IMR-90 (cell line): ENCODE results near the gene PTPRK. TPM values are rescaled to one million over a fixed set of nuclear protein-coding genes. Genes with fewer than 3 reads are reported as not detected.

ENCODE experiments used
- ATAC-seq: fragments of 200-7000 bp; cut with Tn5 transposase; 2 replicates; pipeline ENCODE4 v1.9.1; 2020; ENCODE audit warnings: low read depth, mild to moderate bottlenecking, moderate library complexity
- BruUV-seq: library from RNA; stranded (reverse); fragments of 400-500 nt; replicated peaks from 2 replicates; lab custom pipeline; 2021; lab: Mats Ljungman, UMichigan
- CTCF ChIA-PET: fragments of 300-600 bp; formaldehyde crosslinking; extraction: SDS; loops from one replicate; lab custom pipeline; 2021; ENCODE audit warnings: antibody characterized with exemption; lab: Yijun Ruan, JAX
- POLR2A ChIA-PET: fragments of 300-600 bp; sonication (Branson Sonifier 250); formaldehyde crosslinking; loops from one replicate; lab custom pipeline; 2022; ENCODE audit warnings: antibody characterized with exemption; ENCODE audit not compliant: unreplicated experiment; lab: Charles Lee
- DNase-seq: peaks from one replicate; pipeline ENCODE4 v3.0.0; 2013
- H2AFZ ChIP-seq: replicated peaks from 2 replicates; pipeline ENCODE3; 2013; ENCODE audit warnings: low read length, mild to moderate bottlenecking; ENCODE audit not compliant: poor library complexity
- H2AK5ac ChIP-seq: 2 replicates; pipeline ENCODE4 v1.6.1; 2013; ENCODE audit warnings: low read depth, low read length, inconsistent platforms
- H2AK9ac ChIP-seq: replicated peaks from 2 replicates; pipeline ENCODE3; 2013; ENCODE audit warnings: mild to moderate bottlenecking, low read depth, low read length, moderate library complexity; ENCODE audit not compliant: poor library complexity
- H2BK120ac ChIP-seq: 2 replicates; pipeline ENCODE4 v1.6.1; 2013; ENCODE audit warnings: low read depth, low read length, inconsistent platforms
- H2BK15ac ChIP-seq: 3 replicates; pipeline ENCODE4 v1.6.1; 2013; ENCODE audit warnings: low read depth, low read length, inconsistent platforms
- H2BK20ac ChIP-seq: 2 replicates; pipeline ENCODE4 v1.6.1; 2013; ENCODE audit warnings: low read depth, mild to moderate bottlenecking, inconsistent platforms, low read length, moderate library complexity
- H2BK5ac ChIP-seq: 2 replicates; pipeline ENCODE4 v1.6.1; 2013; ENCODE audit warnings: mild to moderate bottlenecking, low read depth, low read length, inconsistent platforms; ENCODE audit not compliant: poor library complexity, severe bottlenecking
- H3K14ac ChIP-seq: replicated peaks from 2 replicates; pipeline ENCODE4 v1.6.1; 2013; ENCODE audit warnings: low read depth, low read length, inconsistent platforms
- H3K18ac ChIP-seq: 2 replicates; pipeline ENCODE4 v1.6.1; 2013; ENCODE audit warnings: low read depth, low read length, control low read depth
- H3K23ac ChIP-seq: 2 replicates; pipeline ENCODE4 v1.6.1; 2013; ENCODE audit warnings: low read depth, low read length, inconsistent platforms
- H3K27ac ChIP-seq: 2 replicates; pipeline ENCODE4 v1.5.1; 2013; ENCODE audit warnings: mild to moderate bottlenecking, control low read depth, low read length; ENCODE audit not compliant: insufficient read depth
- H3K27me3 ChIP-seq: 2 replicates; pipeline ENCODE4 v1.6.1; 2013; ENCODE audit warnings: low read length; ENCODE audit not compliant: control insufficient read depth, insufficient read depth
- H3K36me3 ChIP-seq: 2 replicates; pipeline ENCODE4 v1.6.1; 2013; ENCODE audit warnings: low read length, mixed read lengths; ENCODE audit not compliant: control insufficient read depth, insufficient read depth
- H3K4ac ChIP-seq: 2 replicates; pipeline ENCODE4 v1.6.1; 2013; ENCODE audit warnings: low read depth, low read length, inconsistent platforms
- H3K4me1 ChIP-seq: 2 replicates; pipeline ENCODE4 v1.6.1; 2013; ENCODE audit warnings: low read length, mixed read lengths; ENCODE audit not compliant: control insufficient read depth, insufficient read depth
- H3K4me2 ChIP-seq: 2 replicates; pipeline ENCODE4 v1.6.1; 2013; ENCODE audit warnings: low read depth, mild to moderate bottlenecking, control low read depth, low read length, moderate library complexity
- H3K4me3 ChIP-seq: 2 replicates; pipeline ENCODE4 v1.5.1; 2013; ENCODE audit warnings: low read depth, mild to moderate bottlenecking, control low read depth, low read length, moderate library complexity; ENCODE audit not compliant: insufficient read depth
- H3K56ac ChIP-seq: 2 replicates; pipeline ENCODE4 v1.6.1; 2013; ENCODE audit warnings: low read length, inconsistent platforms; ENCODE audit not compliant: insufficient read depth; ENCODE audit errors: extremely low read depth
- H3K79me1 ChIP-seq, 2 experiments: 2 replicates each; pipeline ENCODE4 v1.6.1; 2013; ENCODE audit warnings: low read length in 2 of 2, inconsistent platforms in 1 of 2, low read depth in 1 of 2
- H3K9ac ChIP-seq: 2 replicates; pipeline ENCODE4 v1.6.1; 2013; ENCODE audit warnings: low read depth, low read length, control low read depth
- H3K9me1 ChIP-seq: 2 replicates; pipeline ENCODE4 v1.6.1; 2013; ENCODE audit warnings: low read length, inconsistent platforms; ENCODE audit not compliant: insufficient read depth
- H3K9me3 ChIP-seq: 2 replicates; pipeline ENCODE4 v1.6.1; 2013; ENCODE audit warnings: low read length; ENCODE audit not compliant: control insufficient read depth, insufficient read depth
- H4K20me1 ChIP-seq: 2 replicates; pipeline ENCODE4 v1.6.1; 2013; ENCODE audit warnings: low read length, inconsistent platforms; ENCODE audit not compliant: insufficient read depth
- H4K5ac ChIP-seq: 2 replicates; pipeline ENCODE4 v1.6.1; 2013; ENCODE audit warnings: mild to moderate bottlenecking, low read depth, low read length, control low read depth
- H4K8ac ChIP-seq, 2 experiments: 2 replicates each; pipeline ENCODE4 v1.6.1; 2013; ENCODE audit warnings: low read depth in 2 of 2, low read length in 2 of 2, control low read depth in 1 of 2, inconsistent platforms in 1 of 2
- H4K91ac ChIP-seq: 2 replicates; pipeline ENCODE4 v1.6.1; 2013; ENCODE audit warnings: low read depth, low read length, inconsistent platforms; ENCODE audit not compliant: insufficient read depth
- BHLHE40 ChIP-seq: fragments of 150-350 bp; IDR thresholded peaks from 2 replicates; pipeline ENCODE4 v1.6.1; 2016; ENCODE audit warnings: mild to moderate bottlenecking, low read depth, low read length
- MAZ ChIP-seq: IDR thresholded peaks from 2 replicates; pipeline ENCODE4 v1.6.1; 2012; ENCODE audit warnings: low read depth, mild to moderate bottlenecking, low read length, improper control_type of control experiment, moderate library complexity, borderline replicate concordance
- NFE2L2 ChIP-seq: fragments of 150-350 bp; IDR thresholded peaks from 2 replicates; pipeline ENCODE4 v1.6.1; 2016; ENCODE audit warnings: low read depth, mild to moderate bottlenecking, low read length
- POLR2A ChIP-seq: IDR thresholded peaks from 2 replicates; pipeline ENCODE4 v1.6.1; 2012; ENCODE audit warnings: mild to moderate bottlenecking, low read depth, low read length
- RCOR1 ChIP-seq: IDR thresholded peaks from 2 replicates; pipeline ENCODE4 v1.6.1; 2012; ENCODE audit warnings: mild to moderate bottlenecking, low read length, improper control_type of control experiment; ENCODE audit not compliant: insufficient replicate concordance
- WGBS, 2 experiments: methylation state at CpG; one replicate each; pipeline versions ENCODE4 v1.1.5 to v1.1.7; 2013; ENCODE audit warnings: missing lambda C conversion rate in 2 of 2; ENCODE audit not compliant: insufficient read length in 1 of 2; ENCODE audit errors: extremely low coverage in 2 of 2; 5-methylcytosine and 5-hydroxymethylcytosine counted together
- dilution Hi-C: fragments of 300-500 bp; cut with HindIII; formaldehyde crosslinking; loops from one replicate; pipeline ENCODE4 v1.14.3; 2018; ENCODE audit warnings: low sequenced_read_pairs; ENCODE audit not compliant: unreplicated experiment
- in situ Hi-C: fragments of 300-500 bp; cut with MboI; formaldehyde crosslinking; loops from 3 replicates; pipeline ENCODE4 v1.14.3; 2019; ENCODE audit warnings: low sequenced_read_pairs, inconsistent platforms, mixed read lengths
- intact Hi-C: fragments of 100-400 bp; cut with micrococcal nuclease; formaldehyde crosslinking; loops from 2 replicates; pipeline ENCODE4 v1.10.0; 2022
- polyA plus RNA-seq, 3 experiments: library from polyadenylated mRNA; depleted of rRNA; stranded (reverse); fragments of >200 nt; gene quantifications; 2 replicates each; pipeline ENCODE4 v1.2.3, GENCODE V29; 2012; ENCODE audit warnings: low replicate concordance in 1 of 3
- total RNA-seq: library from RNA; depleted of rRNA; stranded (reverse); fragments of >200 nt; gene quantifications from 2 replicates; pipeline ENCODE4 v1.2.3, GENCODE V29; 2012

The PTPRK gene
- total and polyA plus RNA-seq, 2 of the 4 experiments (the other 2 are of a cell fraction): 18.0 to 80.8 TPM

GRCh38 chr6:128422871-128423270 is 97.5 kb downstream of the PTPRK start:
- DNase-seq (no peak), ATAC-seq (no peak)
- Histone ChIP-seq H3K9ac (no peak overlapping the region), H3K18ac (no peak overlapping the region), H4K5ac (no peak overlapping the region), H3K9me3 (peaks cover 5% of the 10 kb centered on the region; the same call in 1 of the 2 replicates), H3K79me1 (peaks cover 23 to 60% of the 10 kb centered on the region in 2 experiments), H3K4me2 (no peak overlapping the region), H2AFZ (no peak overlapping the region), H3K4ac (no peak overlapping the region), H3K9me1 (peaks cover 9% of the 10 kb centered on the region; the same call in 1 of the 2 replicates), H3K14ac (no peak overlapping the region), H4K20me1 (peaks cover 10% of the 10 kb centered on the region; the same call in 1 of the 2 replicates), H3K56ac (no peak overlapping the region), H2AK5ac (no peak overlapping the region), H2BK20ac (no peak overlapping the region), H3K4me1 (no peaks in the 10 kb centered on the region), H4K91ac (no peak overlapping the region), H3K27ac (no peak overlapping the region), H3K23ac (no peak overlapping the region), H4K8ac (no peak overlapping the region), H2AK9ac (no peak overlapping the region), H2BK120ac (no peak overlapping the region), H3K4me3 (no peak overlapping the region), H3K36me3 (peaks cover 5% of the 10 kb centered on the region; the same call in 1 of the 2 replicates), H2BK5ac (no peak overlapping the region), H3K27me3 (no peaks in the 10 kb centered on the region), H2BK15ac (no peak overlapping the region)
- BruUV-seq: no TSS peak
- no CpG with 5 or more reads among the region's 1 CpG for WGBS, 2 experiments
- intact Hi-C loops (no loop called here), in situ Hi-C loops (no loop called here), dilution Hi-C loops (no loop called here)
- ChIA-PET POLR2A (no interaction called here), CTCF (no interaction called here)
- TF ChIP-seq MAZ (no peak), NFE2L2 (no peak), RCOR1 (no peak), POLR2A (no peak), BHLHE40 (no peak)
